HEK293 (cell line): ENCODE measurements around the gene HABP4.

Experiments
- CTCF ChIA-PET: fragments of 350-600 bp; formaldehyde crosslinking; extraction: SDS; loops from one replicate; lab custom pipeline; 2021; ENCODE audit warnings: antibody characterized with exemption; lab: Yijun Ruan, JAX
- POLR2A ChIA-PET: fragments of 300-600 bp; formaldehyde crosslinking; extraction: SDS; loops from one replicate; lab custom pipeline; 2020; ENCODE audit warnings: antibody characterized with exemption, inconsistent platforms; lab: Yijun Ruan, JAX
- H3K27ac ChIP-seq: fragments of 200-500 bp; sonication (Bioruptor generic); 2 replicates; pipeline ENCODE4 v1.5.1; 2014; ENCODE audit warnings: low read depth, low read length, control low read depth, inconsistent platforms; ENCODE audit errors: extremely low read depth
- H3K36me3 ChIP-seq, 2 experiments: fragments of 200-500 bp in 1 of 2; sonication (Bioruptor generic) in 1 of 2; 1 replicate in 1 of 2; 2 replicates in 1 of 2; pipeline ENCODE4 v1.5.1; 2014 to 2017; ENCODE audit warnings: inconsistent platforms in 2 of 2, low read length in 2 of 2; ENCODE audit not compliant: control insufficient read depth in 2 of 2, insufficient read depth in 1 of 2
- H3K4me1 ChIP-seq: fragments of 200-500 bp; sonication (Bioruptor generic); 2 replicates; pipeline ENCODE4 v1.5.1; 2014; ENCODE audit warnings: mild to moderate bottlenecking, low read length, inconsistent platforms; ENCODE audit not compliant: control insufficient read depth, insufficient read depth
- H3K4me3 ChIP-seq: 2 replicates; pipeline ENCODE4 v1.5.1; 2011; ENCODE audit warnings: low read depth, mild to moderate bottlenecking, control low read depth, low read length, moderate library complexity
- H3K9me3 ChIP-seq: fragments of 200-500 bp; sonication (Bioruptor generic); 2 replicates; pipeline ENCODE4 v1.5.1; 2014; ENCODE audit warnings: low read depth, low read length, inconsistent platforms; ENCODE audit not compliant: control insufficient read depth, insufficient read depth
- ATF2 ChIP-seq: fragments of 450-650 bp; formaldehyde crosslinking; IDR thresholded peaks from 2 replicates; pipeline ENCODE4 v1.5.1; 2016; ENCODE audit warnings: missing biosample characterization, missing genetic modification characterization, low read depth
- GLI4 ChIP-seq: fragments of 450-650 bp; formaldehyde crosslinking; IDR thresholded peaks from 2 replicates; pipeline ENCODE4 v1.5.1; 2016; ENCODE audit warnings: missing biosample characterization, missing genetic modification characterization
- IKZF3 ChIP-seq: fragments of 450-650 bp; IDR thresholded peaks from 2 replicates; pipeline ENCODE4 v1.5.0; 2018; ENCODE audit warnings: missing biosample characterization, mild to moderate bottlenecking, missing genetic modification characterization, moderate library complexity
- KLF10 ChIP-seq: fragments of 450-650 bp; IDR thresholded peaks from 2 replicates; pipeline ENCODE4 v1.5.1; 2018; ENCODE audit warnings: missing biosample characterization, mild to moderate bottlenecking, missing genetic modification characterization
- PRDM1 ChIP-seq: fragments of 450-650 bp; formaldehyde crosslinking; IDR thresholded peaks from 2 replicates; pipeline ENCODE4; 2016; ENCODE audit warnings: missing biosample characterization, missing genetic modification characterization
- SALL2 ChIP-seq: fragments of 450-650 bp; formaldehyde crosslinking; IDR thresholded peaks from 2 replicates; pipeline ENCODE4 v1.5.0; 2017; ENCODE audit warnings: missing biosample characterization, mild to moderate bottlenecking, missing genetic modification characterization, borderline replicate concordance
- SCRT2 ChIP-seq: fragments of 450-650 bp; formaldehyde crosslinking; IDR thresholded peaks from 2 replicates; pipeline ENCODE4 v1.5.1; 2016; ENCODE audit warnings: missing biosample characterization, missing genetic modification characterization
- SETDB1 ChIP-seq: IDR thresholded peaks from one replicate; pipeline ENCODE4 v1.6.1; 2017; ENCODE audit warnings: mild to moderate bottlenecking, low read length, moderate library complexity, mixed read lengths; ENCODE audit not compliant: insufficient read length
- TRIM28 ChIP-seq: IDR thresholded peaks from 2 replicates; pipeline ENCODE4 v1.6.1; 2011; ENCODE audit warnings: low read length, control low read depth, borderline replicate concordance
- YY1 ChIP-seq: fragments of 450-650 bp; formaldehyde crosslinking; IDR thresholded peaks from 2 replicates; pipeline ENCODE4 v1.5.1; 2018; ENCODE audit warnings: missing biosample characterization, missing genetic modification characterization
- ZBTB1 ChIP-seq: fragments of 450-650 bp; formaldehyde crosslinking; IDR thresholded peaks from 2 replicates; pipeline ENCODE4 v1.5.1; 2016; ENCODE audit warnings: missing biosample characterization, missing genetic modification characterization
- ZBTB11 ChIP-seq: fragments of 450-650 bp; formaldehyde crosslinking; conservative IDR thresholded peaks from 2 replicates; pipeline ENCODE4 v1.5.1; 2016; ENCODE audit warnings: low read depth, missing biosample characterization, missing genetic modification characterization
- ZBTB26 ChIP-seq: fragments of 450-650 bp; formaldehyde crosslinking; optimal IDR thresholded peaks from 2 replicates; pipeline ENCODE3; 2016; ENCODE audit warnings: missing biosample characterization, mild to moderate bottlenecking, missing genetic modification characterization
- ZFHX2 ChIP-seq: fragments of 450-650 bp; formaldehyde crosslinking; conservative IDR thresholded peaks from 2 replicates; pipeline ENCODE4 v1.5.1; 2016; ENCODE audit warnings: missing biosample characterization, missing genetic modification characterization
- ZNF112 ChIP-seq: fragments of 450-650 bp; formaldehyde crosslinking; IDR thresholded peaks from 2 replicates; pipeline ENCODE4 v1.5.0; 2017; ENCODE audit warnings: missing biosample characterization, missing genetic modification characterization
- ZNF114 ChIP-seq: fragments of 450-650 bp; formaldehyde crosslinking; IDR thresholded peaks from 2 replicates; pipeline ENCODE4 v1.5.0; 2017; ENCODE audit warnings: missing biosample characterization, missing genetic modification characterization
- ZNF169 ChIP-seq: fragments of 450-650 bp; formaldehyde crosslinking; IDR thresholded peaks from 2 replicates; pipeline ENCODE4 v1.5.1; 2016; ENCODE audit warnings: missing biosample characterization, missing genetic modification characterization
- ZNF175 ChIP-seq: fragments of 450-650 bp; formaldehyde crosslinking; IDR thresholded peaks from 2 replicates; pipeline ENCODE4 v1.5.1; 2016; ENCODE audit warnings: missing biosample characterization, missing genetic modification characterization
- ZNF223 ChIP-seq: fragments of 450-650 bp; formaldehyde crosslinking; IDR thresholded peaks from 2 replicates; pipeline ENCODE4 v1.5.1; 2016; ENCODE audit warnings: missing biosample characterization, missing genetic modification characterization
- ZNF274 ChIP-seq, 2 experiments: fragments of 200-500 bp in 1 of 2; fragments of 450-650 bp in 1 of 2; sonication (Bioruptor generic) in 1 of 2; formaldehyde crosslinking in 1 of 2; IDR thresholded peaks; 2 replicates each; pipeline versions ENCODE4 v1.5.1 to v1.6.1; 2014 to 2016; ENCODE audit warnings: borderline replicate concordance in 1 of 2, inconsistent platforms in 1 of 2, low read length in 1 of 2, missing biosample characterization in 1 of 2, missing genetic modification characterization in 1 of 2
- ZNF292 ChIP-seq: fragments of 450-650 bp; formaldehyde crosslinking; IDR thresholded peaks from 2 replicates; pipeline ENCODE4 v1.5.1; 2016; ENCODE audit warnings: low read depth, missing biosample characterization, missing genetic modification characterization, borderline replicate concordance
- ZNF548 ChIP-seq: fragments of 450-650 bp; formaldehyde crosslinking; IDR thresholded peaks from 2 replicates; pipeline ENCODE4 v1.5.1; 2016; ENCODE audit warnings: missing biosample characterization, missing genetic modification characterization
- ZNF670 ChIP-seq: fragments of 450-650 bp; formaldehyde crosslinking; IDR thresholded peaks from 2 replicates; pipeline ENCODE4 v1.5.1; 2016; ENCODE audit warnings: missing biosample characterization, missing genetic modification characterization, low read depth
- ZNF704 ChIP-seq: fragments of 450-650 bp; formaldehyde crosslinking; IDR thresholded peaks from 2 replicates; pipeline ENCODE4 v1.5.1; 2016; ENCODE audit warnings: missing biosample characterization, missing genetic modification characterization

Gene HABP4

GRCh38 chr9:96449845-96450612 lies at the start of gene HABP4 (continued):
- TF ChIP-seq ZNF670 (no peak), ZBTB26 (tag by site-specific recombination) (peak; percentile 57), ZNF548 (tag by site-specific recombination) (no peak), PRDM1 (tag by site-specific recombination) (no peak), ZNF112 (tag by site-specific recombination) (no peak), ZNF175 (tag by site-specific recombination) (no peak), ZBTB1 (no peak), ZFHX2 (tag by site-specific recombination) (no peak), ZNF704 (no peak), ZNF292 (tag by site-specific recombination) (no peak)
- TF ChIP-seq, all 188 proteins: peak for 7

- TF ChIP-seq SCRT2 (tag by site-specific recombination) (peak; percentile 39; the same call in 1 of the 2 replicates), KLF10 (tag by site-specific recombination) (no peak), ZNF169 (tag by site-specific recombination) (no peak), TRIM28 (peak; percentile 68; the same call in 1 of the 2 replicates), SETDB1 (peak; percentile 33), SALL2 (tag by site-specific recombination) (no peak)
- CTCF ChIA-PET, result no interaction called here
- Histone ChIP-seq H3K27ac (no peak overlapping the region), H3K36me3 (peaks cover 6 to 22% of the 10 kb centered on the region in 2 experiments), H3K9me3 (no peaks in the 10 kb centered on the region), H3K4me1 (no peaks in the 10 kb centered on the region), H3K4me3 (no peak overlapping the region)
- POLR2A ChIA-PET, result no interaction called here
Measured at GRCh38 chr9:96408409-96409280, 41.3 kb upstream of the HABP4 start.

- no peak overlapping the region for H3K27ac ChIP-seq
- no peaks in the 10 kb centered on the region for H3K4me1 ChIP-seq
- H3K4me3 ChIP-seq, result no peak overlapping the region
- ChIA-PET POLR2A (no interaction called here), CTCF (no interaction called here)
- H3K36me3 ChIP-seq, result peaks cover 6 to 22% of the 10 kb centered on the region in 2 experiments
- H3K9me3 ChIP-seq, result no peaks in the 10 kb centered on the region
- TF ChIP-seq ZNF114 (no peak), ZBTB1 (no peak), ZFHX2 (tag by site-specific recombination) (no peak), ZBTB11 (tag by site-specific recombination) (no peak), YY1 (tag by site-specific recombination) (no peak), ZNF223 (no peak), GLI4 (no peak), ZNF274 (IDR thresholded peaks at IDR 0.05; ENCODE audit: low read length) (no peak), ZNF274 (tag by site-specific recombination; IDR thresholded peaks at IDR 0.05; ENCODE audit: borderline replicate concordance) (no peak), ATF2 (tag by site-specific recombination) (no peak), IKZF3 (no peak)
Measured at GRCh38 chr9:96411129-96411838, 38.7 kb upstream of the HABP4 start.
